Skin epidermis (tissue), 12 donors: ENCODE measurements around the gene CDH13.
A peak's percentile ranks its signal among the peaks of the same experiment; 100 is the strongest.

ENCODE experiments used
- H3K27ac ChIP-seq, 21 experiments: fragments of 200-600 bp; sonication (generic) in 11 of 21; one replicate each; pipeline ENCODE4 v1.5.0; 2020; ENCODE audit warnings: mild to moderate bottlenecking in 3 of 21, inconsistent platforms in 2 of 21, moderate library complexity in 2 of 21
- H3K4me3 ChIP-seq, 7 experiments: fragments of 200-600 bp; sonication (generic) in 2 of 7; one replicate each; pipeline ENCODE4 v1.5.0; 2020; ENCODE audit warnings: inconsistent platforms in 2 of 7, mild to moderate bottlenecking in 2 of 7, moderate library complexity in 1 of 7

Gene CDH13

DNA sequence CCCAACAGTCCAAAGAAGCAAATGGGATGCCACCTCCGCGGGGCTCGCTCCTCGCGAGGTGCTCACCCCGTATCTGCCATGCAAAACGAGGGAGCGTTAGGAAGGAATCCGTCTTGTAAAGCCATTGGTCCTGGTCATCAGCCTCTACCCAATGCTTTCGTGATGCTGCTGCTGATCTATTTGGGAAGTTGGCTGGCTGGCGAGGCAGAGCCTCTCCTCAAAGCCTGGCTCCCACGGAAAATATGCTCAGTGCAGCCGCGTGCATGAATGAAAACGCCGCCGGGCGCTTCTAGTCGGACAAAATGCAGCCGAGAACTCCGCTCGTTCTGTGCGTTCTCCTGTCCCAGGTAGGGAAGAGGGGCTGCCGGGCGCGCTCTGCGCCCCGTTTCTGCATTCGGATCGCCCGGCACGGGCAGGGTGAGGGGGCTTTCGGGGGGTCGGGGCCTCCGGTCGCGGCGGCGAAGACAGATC is at the start of gene CDH13:
CDH13 (plus strand) TSS at position 179 of the 471 bp plus-strand sequence.
- peak within 1 kb of the TSS; percentile 16 to 98 (median 81) for H3K27ac ChIP-seq

GRCh38 chr16:82580298-82580890 is 46.4 kb upstream of the CDH13 start:
- H3K4me3 ChIP-seq, result no peak overlapping the region
- H3K27ac ChIP-seq, result no peak overlapping the region

More for the DNA sequence above, at the start of gene CDH13:
- peak within 1 kb of the TSS; percentile 36 to 62 (median 52) for H3K4me3 ChIP-seq

DNA sequence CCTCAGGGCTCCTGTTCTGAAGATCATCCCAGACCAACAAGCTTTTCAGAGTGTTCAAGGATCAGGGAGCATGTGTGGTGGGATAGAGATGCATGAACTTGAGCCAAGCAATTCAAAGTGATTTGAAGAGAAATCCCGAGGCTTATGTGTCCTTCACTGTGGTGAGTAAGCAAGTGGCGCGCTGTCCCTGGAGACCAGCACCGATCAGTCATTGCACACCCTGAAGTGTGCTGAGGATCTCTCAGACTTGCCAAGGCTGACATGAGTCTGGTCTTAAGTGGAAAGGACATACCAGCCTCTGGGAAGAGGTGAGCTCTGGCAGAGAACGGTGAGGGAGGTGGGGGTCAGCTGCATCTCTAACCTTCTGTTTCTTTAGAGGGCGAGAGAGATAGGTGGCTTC is 43.8 kb upstream of the CDH13 start:
- no peak overlapping the region for H3K27ac ChIP-seq
- H3K4me3 ChIP-seq, result no peak overlapping the region

- Histone ChIP-seq H3K27ac (no peak overlapping the region), H3K4me3 (no peak overlapping the region)
Observed at GRCh38 chr16:82583422-82583821, 43.3 kb upstream of the CDH13 start.

GRCh38 chr16:82584553-82585152 is 42.1 kb upstream of the CDH13 start:
- H3K4me3 ChIP-seq, result no peak overlapping the region

DNA sequence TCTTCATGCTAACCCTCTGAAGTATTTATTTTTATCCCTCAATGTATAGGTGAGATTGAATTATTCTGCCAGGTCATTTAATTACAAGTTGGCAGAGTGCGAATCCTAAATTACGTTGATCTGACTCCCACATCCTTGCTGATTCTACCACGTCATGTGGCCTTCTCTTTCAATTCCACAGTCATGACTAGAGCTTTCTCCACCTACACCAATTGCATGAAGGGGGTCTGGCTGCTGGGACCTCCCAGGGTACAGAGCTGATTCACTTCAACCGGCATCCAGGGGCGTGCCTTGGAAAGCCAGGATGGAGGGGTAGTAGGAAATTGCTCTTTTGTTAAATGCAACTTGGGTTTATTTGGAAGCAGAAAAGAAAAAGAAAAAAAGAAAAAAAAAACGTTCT is 41.1 kb upstream of the CDH13 start:
- no peak overlapping the region for H3K4me3 ChIP-seq

More at GRCh38 chr16:82584553-82585152, 42.1 kb upstream of the CDH13 start:
- no peak overlapping the region for H3K27ac ChIP-seq

DNA sequence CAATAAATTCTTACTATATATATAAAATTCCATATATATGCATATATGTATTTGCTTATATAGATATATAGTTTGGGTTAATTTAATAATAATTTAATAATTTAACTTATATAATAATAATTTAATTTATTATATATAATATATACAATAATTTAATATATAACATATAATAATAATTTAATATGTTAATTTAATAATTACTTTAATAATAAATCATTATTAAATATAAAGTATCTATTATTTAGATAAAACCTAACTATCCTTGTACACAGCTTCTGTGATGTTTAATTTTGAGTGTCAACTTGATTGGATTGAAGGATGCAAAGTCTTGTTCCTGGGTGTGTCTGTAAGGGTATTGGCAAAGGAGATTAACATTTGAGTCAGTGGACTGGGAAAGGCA is 40.6 kb upstream of the CDH13 start:
- Histone ChIP-seq H3K4me3 (no peak overlapping the region), H3K27ac (no peak overlapping the region)

More for the DNA sequence above, 41.1 kb upstream of the CDH13 start:
- no peak overlapping the region for H3K27ac ChIP-seq

- H3K27ac ChIP-seq, result no peak overlapping the region
- no peak overlapping the region for H3K4me3 ChIP-seq
Observed at GRCh38 chr16:82587289-82587688, 39.5 kb upstream of the CDH13 start.

GRCh38 chr16:82589407-82589806 is 37.4 kb upstream of the CDH13 start:
- no peak overlapping the region for H3K27ac ChIP-seq
- H3K4me3 ChIP-seq, result no peak overlapping the region

- no peak overlapping the region for H3K27ac ChIP-seq
- no peak overlapping the region for H3K4me3 ChIP-seq
Observed at GRCh38 chr16:82594114-82594513, 32.7 kb upstream of the CDH13 start.

DNA sequence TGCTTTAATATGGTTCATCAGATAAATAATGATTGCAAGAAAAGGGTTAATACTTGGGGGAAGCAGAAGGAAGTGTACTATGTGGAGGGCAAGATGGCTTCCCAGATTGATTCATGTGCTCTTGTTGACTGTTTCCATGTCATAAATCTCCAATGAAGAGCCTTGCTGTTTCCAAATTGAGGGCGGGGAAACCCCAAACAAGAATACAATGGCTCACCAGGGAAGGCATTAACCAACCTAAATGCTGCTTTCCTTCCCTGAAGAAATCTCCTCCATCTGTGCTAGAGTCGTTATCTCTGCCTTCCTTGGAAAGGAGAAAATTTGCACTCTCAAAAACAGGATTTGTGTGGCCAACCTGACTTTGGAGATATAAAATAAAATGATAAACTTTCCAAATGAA is 28.0 kb upstream of the CDH13 start:
- no peak overlapping the region for H3K27ac ChIP-seq

DNA sequence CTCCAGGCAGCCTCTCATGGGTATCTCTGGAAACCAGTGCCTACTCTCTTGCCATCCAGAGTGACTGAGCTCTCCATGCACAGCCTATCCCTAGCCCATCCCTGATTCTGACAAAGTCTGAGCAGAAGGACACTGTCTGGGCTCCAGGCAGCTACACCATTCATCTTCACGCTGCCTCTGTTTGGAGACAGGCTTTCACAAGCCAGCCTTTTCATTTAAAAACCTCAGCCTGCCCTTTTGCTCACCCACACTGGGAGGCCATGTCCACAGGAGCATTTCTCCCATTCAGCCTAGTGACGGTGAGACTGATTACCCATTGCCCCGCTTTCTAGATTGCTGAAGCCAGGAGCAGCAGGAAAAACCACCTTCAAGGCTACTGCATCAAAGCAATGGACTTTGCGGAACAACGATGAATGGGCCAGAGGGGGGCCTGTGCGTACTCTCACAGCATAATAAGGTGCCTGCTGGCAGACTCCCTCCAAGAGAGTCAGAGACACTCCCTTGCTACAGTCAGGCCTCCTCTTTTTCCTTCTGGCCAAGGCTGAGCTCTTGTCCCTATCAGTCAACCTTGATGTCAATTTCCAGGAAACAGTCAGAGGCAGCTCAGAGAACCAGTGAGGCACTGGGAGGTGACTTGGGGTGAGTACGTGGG is 24.7 kb upstream of the CDH13 start:
- no peak overlapping the region for H3K27ac ChIP-seq
- H3K4me3 ChIP-seq, result no peak overlapping the region

More for the DNA sequence above, 28.0 kb upstream of the CDH13 start:
- H3K4me3 ChIP-seq, result no peak overlapping the region

GRCh38 chr16:82603784-82604411 is 22.9 kb upstream of the CDH13 start:
- H3K27ac ChIP-seq, result no peak overlapping the region

DNA sequence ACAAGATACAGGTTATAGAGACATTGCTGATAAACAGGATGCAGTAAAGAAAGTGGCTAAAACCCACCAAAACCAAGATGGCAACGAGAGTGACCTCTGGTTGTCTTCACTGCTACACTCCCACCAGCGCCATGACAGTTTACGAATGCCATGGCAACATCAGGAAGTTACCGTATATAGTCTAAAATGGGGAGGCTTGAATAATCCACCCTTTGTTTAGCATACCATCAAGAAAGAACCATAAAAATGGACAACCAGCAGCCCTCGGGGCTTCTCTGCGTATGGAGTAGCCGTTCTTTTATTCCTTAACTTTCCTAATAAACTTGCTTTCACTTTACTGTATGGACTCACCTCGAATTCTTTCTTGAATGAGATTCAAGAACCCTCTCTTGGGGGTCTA is 21.7 kb upstream of the CDH13 start:
- H3K4me3 ChIP-seq, result no peak overlapping the region
- no peak overlapping the region for H3K27ac ChIP-seq

More at GRCh38 chr16:82603784-82604411, 22.9 kb upstream of the CDH13 start:
- no peak overlapping the region for H3K4me3 ChIP-seq

- no peak overlapping the region for H3K27ac ChIP-seq
- no peak overlapping the region for H3K4me3 ChIP-seq
Observed at GRCh38 chr16:82605863-82606620, 20.7 kb upstream of the CDH13 start.

DNA sequence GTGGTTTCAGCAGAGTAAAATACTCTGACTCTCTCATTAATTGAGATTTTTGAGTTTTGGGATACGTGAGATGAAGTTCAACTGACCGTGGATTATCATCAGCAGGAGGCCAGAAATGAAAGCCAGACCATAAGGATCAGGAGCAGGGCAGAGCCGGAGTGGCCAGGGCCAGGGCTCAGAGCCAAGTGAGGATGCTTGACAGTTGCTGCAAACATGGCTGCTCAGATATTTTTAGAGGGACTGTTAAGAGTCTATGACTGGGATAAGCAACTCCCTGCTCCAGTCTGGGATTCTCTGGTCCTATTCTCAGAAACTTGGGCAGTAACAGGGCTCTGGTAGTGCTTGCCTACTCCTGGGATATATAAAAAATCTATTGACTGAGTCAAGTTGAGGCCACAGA is 17.6 kb upstream of the CDH13 start:
- no peak overlapping the region for H3K27ac ChIP-seq
- H3K4me3 ChIP-seq, result no peak overlapping the region

DNA sequence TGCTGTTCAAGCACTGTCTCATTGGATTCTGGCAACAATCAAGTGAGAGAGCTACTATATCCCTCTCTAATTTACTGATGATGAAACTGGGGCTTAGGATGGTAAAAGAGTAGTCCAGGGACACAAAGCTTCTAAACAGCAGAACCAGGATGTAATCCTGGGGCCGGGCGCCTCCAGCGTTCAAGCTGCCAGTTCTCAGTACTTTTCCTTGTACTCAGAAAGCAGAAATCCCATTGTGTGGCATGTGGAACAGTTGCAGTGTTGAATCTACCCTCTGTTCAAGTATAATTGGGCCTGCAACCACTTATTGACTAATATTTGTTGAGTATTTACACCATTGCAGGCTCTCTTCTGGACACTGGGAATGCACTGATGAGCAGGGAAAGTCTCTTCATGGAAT is 14.5 kb upstream of the CDH13 start:
- H3K27ac ChIP-seq, result no peak overlapping the region

DNA sequence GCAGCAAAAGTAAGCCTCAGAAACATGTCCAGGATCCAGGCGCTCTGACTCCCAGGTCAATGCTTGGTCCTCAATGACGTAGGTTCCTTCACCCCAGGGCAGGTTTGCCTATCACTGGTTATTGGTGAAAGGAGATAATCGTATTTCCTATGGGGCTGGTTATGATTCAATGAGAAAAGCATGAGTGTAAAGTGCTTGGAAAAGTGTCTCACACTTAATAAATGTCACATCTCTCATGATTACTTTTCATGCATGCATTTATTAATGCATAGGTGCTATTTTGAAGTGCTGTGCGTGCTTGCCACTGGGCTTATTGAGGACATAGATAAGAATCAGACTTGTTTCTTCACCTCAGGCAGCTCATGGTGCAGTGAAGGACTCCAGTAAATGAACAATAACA is 10.4 kb upstream of the CDH13 start:
- Histone ChIP-seq H3K4me3 (no peak overlapping the region), H3K27ac (no peak overlapping the region)

More for the DNA sequence above, 14.5 kb upstream of the CDH13 start:
- H3K4me3 ChIP-seq, result no peak overlapping the region

DNA sequence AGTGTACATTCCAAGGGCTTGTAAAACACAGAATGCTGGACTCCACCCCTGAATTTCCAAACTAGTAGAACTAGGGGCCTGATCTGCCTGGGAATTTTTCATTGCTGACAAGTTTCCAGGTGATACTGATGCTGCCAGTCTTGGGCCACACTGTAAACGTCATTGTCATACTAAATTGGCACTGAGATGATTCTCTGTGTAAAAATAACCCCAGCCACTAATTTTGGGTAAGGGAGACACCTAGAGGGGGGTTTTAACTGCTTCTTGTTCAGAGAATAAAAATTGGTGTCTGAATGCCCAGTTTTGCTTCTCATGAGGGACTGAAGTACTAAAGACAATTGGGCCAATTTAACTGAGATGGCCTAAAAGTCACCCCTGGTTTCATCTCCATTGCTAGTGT is 5.0 kb upstream of the CDH13 start:
- Histone ChIP-seq H3K27ac (no peak overlapping the region), H3K4me3 (no peak overlapping the region)

DNA sequence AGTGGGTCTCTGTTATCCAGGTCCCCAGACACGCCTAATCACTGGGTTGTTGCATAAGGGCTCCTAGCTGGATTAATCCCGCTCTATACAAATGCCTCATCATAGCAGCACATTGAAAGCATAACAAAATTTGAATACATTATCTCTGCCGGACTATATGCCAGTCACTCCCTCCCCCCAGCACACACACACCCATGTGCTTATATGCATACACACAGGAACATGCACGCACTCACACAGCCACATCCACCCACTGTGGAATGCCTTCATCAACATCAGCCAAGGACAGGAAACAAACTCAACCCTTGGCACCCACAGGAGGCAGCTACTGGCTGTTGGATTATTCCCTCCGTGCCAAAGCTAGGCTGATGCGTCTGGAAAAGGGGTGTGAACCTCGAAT is 3.5 kb upstream of the CDH13 start:
- no peak overlapping the region for H3K27ac ChIP-seq
- no peak overlapping the region for H3K4me3 ChIP-seq
